IPS-20b (cell line): ENCODE results near the gene NR2E1.

ENCODE experiments used
- H3K27ac ChIP-seq: one replicate; pipeline ENCODE4 v1.5.1; 2013; ENCODE audit warnings: low read length
- H3K27me3 ChIP-seq: 2 replicates; pipeline ENCODE4 v1.6.1; 2013; ENCODE audit warnings: mild to moderate bottlenecking, low read length, inconsistent platforms; ENCODE audit not compliant: insufficient read depth
- H3K36me3 ChIP-seq: 2 replicates; pipeline ENCODE4 v1.6.1; 2013; ENCODE audit warnings: low read depth, mild to moderate bottlenecking, inconsistent platforms, low read length, moderate library complexity; ENCODE audit not compliant: insufficient read depth
- H3K4me1 ChIP-seq: 2 replicates; pipeline ENCODE4 v1.6.1; 2013; ENCODE audit warnings: mild to moderate bottlenecking, control low read depth, inconsistent platforms, low read length, moderate library complexity; ENCODE audit not compliant: insufficient read depth
- H3K4me3 ChIP-seq: 2 replicates; pipeline ENCODE4 v1.5.1; 2013; ENCODE audit warnings: mild to moderate bottlenecking, low read length, inconsistent platforms
- H3K9ac ChIP-seq: 2 replicates; pipeline ENCODE4 v1.6.1; 2013; ENCODE audit warnings: low read depth, mild to moderate bottlenecking, inconsistent platforms, low read length, moderate library complexity
- H3K9me3 ChIP-seq: 2 replicates; pipeline ENCODE4 v1.6.1; 2013; ENCODE audit warnings: mild to moderate bottlenecking, low read depth, low read length, inconsistent platforms; ENCODE audit not compliant: insufficient read depth

NR2E1 gene

DNA sequence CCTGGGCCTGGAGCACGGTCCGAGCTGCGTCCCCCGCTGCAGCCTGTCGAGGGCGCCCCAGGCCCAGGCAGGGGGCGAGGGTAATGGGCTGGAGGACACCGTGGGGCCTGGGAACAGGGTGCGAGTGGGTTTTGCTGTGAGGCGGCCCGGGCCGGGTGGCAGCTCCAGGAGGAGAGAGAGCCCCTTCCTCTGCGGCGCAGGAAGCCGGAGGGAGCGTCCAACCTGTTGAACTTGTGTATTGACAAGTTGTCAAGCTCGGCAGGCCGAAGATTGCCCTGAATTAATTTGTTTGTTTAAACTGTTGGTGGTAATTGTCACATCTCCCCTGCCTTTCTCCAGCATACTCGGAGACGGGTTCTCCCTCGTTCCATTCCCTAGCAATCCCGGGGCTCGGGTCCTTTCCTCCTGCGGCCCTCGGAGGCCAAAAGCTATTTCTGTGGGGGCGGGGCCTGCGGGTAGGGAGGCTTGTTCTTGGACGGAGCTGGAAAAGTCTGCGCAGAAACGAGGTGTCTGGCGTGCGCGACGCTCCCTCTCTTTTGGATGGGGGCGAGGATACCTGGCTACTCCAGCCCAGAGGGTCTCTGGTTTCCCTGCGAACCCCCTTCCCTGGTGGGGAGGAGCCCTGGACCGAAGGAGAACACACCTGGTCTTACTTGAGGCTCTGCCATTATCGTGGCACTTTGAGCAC lies 9.9 kb downstream of the NR2E1 start:
- H3K9me3 ChIP-seq = no peaks in the 10 kb centered on the region; the same call in 1 of the 2 replicates
- H3K4me3 ChIP-seq = peak overlapping the region; percentile 54
- H3K4me1 ChIP-seq = peaks cover 17% of the 10 kb centered on the region; the same call in 1 of the 2 replicates
- H3K36me3 ChIP-seq = no peaks in the 10 kb centered on the region
- peaks cover 98% of the 10 kb centered on the region for H3K27me3 ChIP-seq
- no peak overlapping the region for H3K9ac ChIP-seq
- no peak overlapping the region for H3K27ac ChIP-seq

DNA sequence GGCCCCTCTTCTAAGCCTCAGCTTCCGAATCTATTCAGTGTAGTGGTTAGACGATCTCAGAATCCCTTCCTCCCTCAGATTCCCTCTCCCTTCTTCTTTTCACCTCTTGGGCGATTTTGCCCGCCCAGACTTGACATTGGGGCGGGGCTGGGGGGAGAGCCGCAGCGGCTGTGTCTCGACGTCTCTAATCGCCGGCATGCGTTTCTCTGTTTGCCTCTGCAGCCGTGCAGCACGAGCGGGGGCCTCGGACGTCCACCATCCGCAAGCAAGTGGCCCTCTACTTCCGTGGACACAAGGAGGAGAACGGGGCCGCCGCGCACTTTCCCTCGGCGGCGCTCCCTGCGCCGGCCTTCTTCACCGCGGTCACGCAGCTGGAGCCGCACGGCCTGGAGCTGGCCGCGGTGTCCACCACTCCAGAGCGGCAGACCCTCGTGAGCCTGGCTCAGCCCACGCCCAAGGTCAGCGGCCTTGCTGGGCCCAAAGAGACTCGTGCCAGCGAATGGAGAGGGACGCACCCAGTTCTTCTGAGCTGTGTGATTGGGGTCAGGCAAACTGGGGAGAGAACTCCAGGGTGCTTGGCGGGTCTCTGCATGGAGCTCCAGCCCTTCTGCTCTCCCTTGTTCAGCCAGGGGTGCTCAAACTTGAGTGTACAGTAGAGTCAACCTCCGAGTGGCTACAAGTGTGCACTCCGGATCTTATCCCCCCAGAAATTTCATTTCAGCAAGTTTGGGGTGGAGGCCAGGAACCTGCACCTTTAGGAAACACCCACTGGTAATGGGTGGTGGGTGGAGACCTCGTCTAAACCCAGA lies 10.7 kb downstream of the NR2E1 start:
- Histone ChIP-seq H3K4me1 (peaks cover 15% of the 10 kb centered on the region; the same call in 1 of the 2 replicates), H3K27me3 (peaks cover 98% of the 10 kb centered on the region), H3K9me3 (no peaks in the 10 kb centered on the region; the same call in 1 of the 2 replicates), H3K4me3 (peak overlapping the region; percentile 54), H3K36me3 (no peaks in the 10 kb centered on the region), H3K27ac (no peak overlapping the region), H3K9ac (no peak overlapping the region)

DNA sequence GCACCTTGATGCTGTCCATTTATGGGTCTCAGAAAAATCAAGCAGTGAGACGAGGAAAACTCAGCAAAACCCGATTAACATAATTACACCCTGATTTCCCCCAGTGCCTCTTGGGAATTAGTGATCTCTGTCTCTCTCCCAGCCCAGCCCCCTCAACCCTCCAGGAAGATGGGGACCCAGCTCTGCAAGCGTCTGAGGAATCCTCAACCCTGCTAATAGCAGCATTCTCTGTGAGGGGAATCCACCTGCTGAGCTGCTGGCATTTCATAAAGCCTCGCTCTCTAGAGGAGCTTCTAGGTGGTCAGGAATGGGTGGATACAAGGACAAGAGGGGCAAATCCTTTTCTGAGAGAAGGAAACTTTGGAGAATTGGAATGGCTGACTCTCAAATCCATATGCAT lies 13.9 kb downstream of the NR2E1 start:
- H3K27me3 ChIP-seq = peaks cover 74% of the 10 kb centered on the region
- H3K4me3 ChIP-seq = peak overlapping the region; percentile 4; the same call in 1 of the 2 replicates

DNA sequence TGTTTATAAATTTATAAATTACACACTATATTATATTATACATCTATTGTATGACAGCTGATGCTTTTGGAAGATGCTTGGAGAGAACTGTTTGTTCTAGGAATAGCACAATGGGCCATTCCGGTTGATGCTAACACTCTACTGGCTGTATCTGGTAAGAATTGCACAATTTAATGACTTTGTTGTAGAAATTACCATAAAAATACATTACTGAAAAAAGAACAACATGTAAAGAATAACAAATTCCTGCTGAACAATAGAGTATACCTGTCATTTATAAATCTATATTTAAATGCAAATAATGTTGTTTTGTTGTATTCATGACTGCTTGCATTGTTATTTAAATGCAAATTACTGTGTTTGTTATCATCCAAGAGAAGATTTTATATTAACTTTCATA lies 14.4 kb downstream of the NR2E1 start:
- peaks cover 73% of the 10 kb centered on the region for H3K27me3 ChIP-seq
- no peaks in the 10 kb centered on the region; the same call in 1 of the 2 replicates for H3K9me3 ChIP-seq
- no peak overlapping the region for H3K4me3 ChIP-seq
- H3K36me3 ChIP-seq = no peaks in the 10 kb centered on the region
- H3K27ac ChIP-seq = no peak overlapping the region
- H3K4me1 ChIP-seq = peaks cover 14% of the 10 kb centered on the region; the same call in 1 of the 2 replicates
- no peak overlapping the region for H3K9ac ChIP-seq

More for the DNA sequence above, 13.9 kb downstream of the NR2E1 start:
- Histone ChIP-seq H3K9ac (no peak overlapping the region), H3K27ac (no peak overlapping the region), H3K4me1 (peaks cover 14% of the 10 kb centered on the region; the same call in 1 of the 2 replicates), H3K36me3 (no peaks in the 10 kb centered on the region), H3K9me3 (no peaks in the 10 kb centered on the region; the same call in 1 of the 2 replicates)

DNA sequence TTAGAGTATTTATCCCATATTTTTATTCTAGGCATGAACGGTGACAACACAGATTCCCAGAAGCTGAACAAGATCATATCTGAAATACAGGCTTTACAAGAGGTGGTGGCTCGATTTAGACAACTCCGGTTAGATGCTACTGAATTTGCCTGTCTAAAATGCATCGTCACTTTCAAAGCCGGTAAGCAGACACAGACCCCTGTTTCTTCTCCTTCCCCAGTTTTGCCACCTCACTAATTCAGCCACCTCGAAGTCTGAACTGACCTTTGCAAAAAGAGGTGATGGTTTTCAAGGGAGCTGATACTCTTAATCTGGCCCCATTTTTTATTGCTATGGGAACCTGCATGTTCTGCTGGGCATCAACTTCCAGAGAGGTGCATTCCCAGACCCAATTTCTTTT lies 15.0 kb downstream of the NR2E1 start:
- no peaks in the 10 kb centered on the region for H3K36me3 ChIP-seq
- H3K4me3 ChIP-seq = no peak overlapping the region
- H3K9ac ChIP-seq = no peak overlapping the region
- peaks cover 14% of the 10 kb centered on the region; the same call in 1 of the 2 replicates for H3K4me1 ChIP-seq
- no peak overlapping the region for H3K27ac ChIP-seq
- H3K9me3 ChIP-seq = no peaks in the 10 kb centered on the region; the same call in 1 of the 2 replicates
- peaks cover 72% of the 10 kb centered on the region for H3K27me3 ChIP-seq

DNA sequence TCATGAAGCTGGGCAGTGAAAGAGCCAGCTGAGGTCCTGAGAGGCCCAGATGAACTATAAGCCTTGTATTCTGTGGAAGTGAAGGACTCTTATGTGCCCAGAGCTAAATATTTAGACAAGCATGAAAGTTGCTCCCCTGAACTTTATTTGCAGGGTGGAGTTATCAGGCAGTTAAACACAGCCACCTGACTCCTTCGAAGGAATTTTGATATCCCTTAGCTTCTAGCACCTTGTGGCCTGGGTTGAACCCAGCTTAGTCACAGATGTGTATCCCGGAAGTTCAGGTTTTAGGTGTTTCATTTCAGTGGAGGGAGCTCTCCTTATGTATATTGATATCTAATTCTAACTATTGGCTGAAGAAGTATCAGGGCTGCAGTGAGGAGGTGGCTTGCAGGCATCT lies 20.4 kb downstream of the NR2E1 start:
- no peaks in the 10 kb centered on the region for H3K36me3 ChIP-seq
- no peak overlapping the region for H3K9ac ChIP-seq
- H3K9me3 ChIP-seq = no peaks in the 10 kb centered on the region
- H3K4me3 ChIP-seq = no peak overlapping the region
- no peak overlapping the region for H3K27ac ChIP-seq
- peaks cover 32% of the 10 kb centered on the region for H3K27me3 ChIP-seq
- no peaks in the 10 kb centered on the region for H3K4me1 ChIP-seq

DNA sequence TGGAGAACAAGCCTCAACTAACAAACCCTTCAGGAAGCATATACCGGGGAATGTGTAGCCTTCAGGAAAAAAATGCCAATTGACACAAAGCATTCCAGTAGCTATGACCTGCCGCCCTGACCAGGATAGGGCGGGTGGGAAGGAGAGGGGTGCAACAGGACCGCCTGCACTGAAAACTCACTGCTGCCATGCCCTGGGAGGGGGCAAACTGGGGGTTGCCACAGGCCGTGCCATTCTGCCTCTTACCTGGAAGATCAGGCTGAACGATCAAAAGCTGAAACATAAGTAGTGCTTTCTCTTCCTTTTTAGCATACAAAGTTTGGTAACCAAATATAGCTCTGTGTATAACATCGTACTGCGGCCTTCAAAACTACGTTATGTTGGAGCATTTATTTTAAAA lies 21.7 kb downstream of the NR2E1 start:
- H3K27me3 ChIP-seq = peaks cover 26% of the 10 kb centered on the region; the same call in 1 of the 2 replicates
- no peak overlapping the region for H3K27ac ChIP-seq
- H3K36me3 ChIP-seq = no peaks in the 10 kb centered on the region
- H3K4me1 ChIP-seq = no peaks in the 10 kb centered on the region
- no peak overlapping the region for H3K9ac ChIP-seq
- H3K4me3 ChIP-seq = no peak overlapping the region
- no peaks in the 10 kb centered on the region for H3K9me3 ChIP-seq

DNA sequence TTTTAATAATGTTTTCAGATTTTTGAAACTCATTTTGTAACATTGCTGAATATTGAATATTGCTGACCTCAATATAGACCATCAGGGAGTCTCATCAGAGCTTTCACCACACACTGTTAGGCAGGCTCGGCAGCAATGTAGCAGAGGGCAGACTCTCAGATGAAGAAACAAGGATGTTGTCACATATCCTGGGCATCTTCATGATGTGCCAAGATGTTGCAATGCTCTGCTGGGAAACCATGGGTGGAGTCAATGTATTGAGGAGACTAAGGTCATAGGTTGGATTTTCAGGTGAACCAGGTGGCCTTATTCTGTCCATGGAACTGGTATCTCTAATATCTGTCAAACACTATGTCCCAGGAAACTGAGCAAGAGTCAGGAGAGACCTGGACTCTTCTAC lies 27.3 kb downstream of the NR2E1 start:
- no peak overlapping the region for H3K9ac ChIP-seq

DNA sequence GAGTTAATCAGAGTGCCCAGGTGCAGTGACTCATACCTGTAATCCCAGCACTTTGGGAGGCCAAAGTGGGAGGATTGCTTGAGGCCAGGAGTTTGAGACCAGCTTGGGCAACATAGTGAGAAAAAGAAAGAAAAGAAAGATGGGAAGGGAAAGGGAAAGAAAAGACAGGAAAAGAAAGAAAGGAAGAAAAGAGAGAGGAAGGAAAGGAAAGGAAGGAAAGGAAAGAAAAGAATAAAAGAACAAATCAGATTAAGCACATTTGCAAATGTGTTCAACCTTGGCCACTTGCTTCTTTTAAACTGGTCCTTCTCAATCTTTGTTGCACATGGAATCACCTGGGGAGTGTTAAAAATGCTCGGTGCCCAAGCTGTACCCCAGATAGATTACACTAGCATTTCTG lies 28.0 kb downstream of the NR2E1 start:
- H3K27ac ChIP-seq = no peak overlapping the region
- H3K36me3 ChIP-seq = no peaks in the 10 kb centered on the region
- no peaks in the 10 kb centered on the region for H3K4me1 ChIP-seq
- no peaks in the 10 kb centered on the region for H3K9me3 ChIP-seq
- no peak overlapping the region for H3K4me3 ChIP-seq
- no peak overlapping the region for H3K9ac ChIP-seq
- peaks cover 5% of the 10 kb centered on the region; the same call in 1 of the 2 replicates for H3K27me3 ChIP-seq

More for the DNA sequence above, 27.3 kb downstream of the NR2E1 start:
- H3K4me1 ChIP-seq = no peaks in the 10 kb centered on the region
- H3K4me3 ChIP-seq = no peak overlapping the region
- no peak overlapping the region for H3K27ac ChIP-seq
- no peaks in the 10 kb centered on the region for H3K36me3 ChIP-seq
- H3K9me3 ChIP-seq = no peaks in the 10 kb centered on the region
- peaks cover 5% of the 10 kb centered on the region; the same call in 1 of the 2 replicates for H3K27me3 ChIP-seq

DNA sequence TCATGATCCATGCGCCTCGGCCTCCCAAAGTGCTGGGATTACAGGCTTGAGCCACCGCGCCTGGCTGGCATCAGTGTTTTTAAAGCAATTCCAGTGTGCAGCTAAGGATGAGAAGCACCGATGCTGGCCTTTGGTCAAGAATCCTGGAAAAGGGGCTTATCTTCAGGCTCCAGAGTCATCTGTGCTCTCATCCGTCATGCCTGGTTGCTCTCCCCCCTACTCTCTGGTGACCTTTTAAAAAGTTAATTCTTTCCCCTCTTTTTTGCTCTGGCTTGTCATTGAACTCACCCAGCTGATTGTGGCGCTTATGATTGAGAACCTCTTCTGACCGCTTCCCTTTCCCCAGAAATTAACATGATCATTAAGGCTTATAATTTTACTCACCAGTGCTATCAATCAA lies 28.7 kb downstream of the NR2E1 start:
- no peaks in the 10 kb centered on the region for H3K9me3 ChIP-seq
- H3K4me1 ChIP-seq = no peaks in the 10 kb centered on the region

DNA sequence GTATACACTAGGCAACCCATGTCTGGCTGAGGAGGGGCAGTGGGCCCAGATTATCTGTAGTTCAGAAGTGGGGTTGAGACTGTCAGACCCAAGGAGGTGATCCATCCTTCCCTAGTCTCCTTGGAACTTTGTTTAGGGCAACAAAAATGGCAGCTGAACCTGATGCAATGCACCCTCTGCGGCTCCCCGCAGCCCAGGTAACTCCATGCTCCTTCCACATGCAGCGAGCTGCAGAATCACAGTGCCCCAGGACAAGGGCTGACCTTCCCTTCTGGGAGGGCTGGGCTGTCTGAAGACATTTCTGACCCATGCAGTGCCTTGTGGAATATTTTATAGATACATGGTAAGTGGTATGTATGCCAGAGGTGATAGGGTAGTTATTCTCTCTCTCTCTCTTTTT lies 29.4 kb downstream of the NR2E1 start:
- Histone ChIP-seq H3K9me3 (no peaks in the 10 kb centered on the region), H3K4me3 (no peak overlapping the region), H3K4me1 (no peaks in the 10 kb centered on the region), H3K27me3 (no peaks in the 10 kb centered on the region), H3K9ac (no peak overlapping the region), H3K36me3 (no peaks in the 10 kb centered on the region), H3K27ac (no peak overlapping the region)

More for the DNA sequence above, 28.7 kb downstream of the NR2E1 start:
- Histone ChIP-seq H3K9ac (no peak overlapping the region), H3K36me3 (no peaks in the 10 kb centered on the region), H3K4me3 (no peak overlapping the region), H3K27ac (no peak overlapping the region), H3K27me3 (0 out of 2 replicates have a peak, but pooled peaks cover 2% of the 10 kb centered on the region)
